AG04449 (cell line): ENCODE results near the gene FKBP5.

ENCODE experiments used
- CTCF ChIA-PET: fragments of 350-600 bp; formaldehyde crosslinking; extraction: SDS; loops from one replicate; lab custom pipeline; 2021; ENCODE audit warnings: antibody characterized with exemption; lab: Yijun Ruan, JAX
- POLR2A ChIA-PET: fragments of 400-600, 350-600 bp; formaldehyde crosslinking; extraction: SDS; loops from one replicate; lab custom pipeline; 2020; ENCODE audit warnings: antibody characterized with exemption, inconsistent platforms; lab: Yijun Ruan, JAX
- DNase-seq: peaks from one replicate; pipeline ENCODE4 v3.0.0-alpha.2; 2010; ENCODE audit warnings: low read depth, low spot score
- H3K4me3 ChIP-seq: 2 replicates; pipeline ENCODE4 v1.5.1; 2011; ENCODE audit warnings: low read depth, mild to moderate bottlenecking, control low read depth, low read length
- CTCF ChIP-seq: IDR thresholded peaks from one replicate; pipeline ENCODE4 v1.5.1; 2011; ENCODE audit warnings: mild to moderate bottlenecking, moderate library complexity, low read length, control low read depth, inconsistent platforms; ENCODE audit not compliant: insufficient read depth; ENCODE audit errors: missing control alignments

Gene FKBP5

DNA sequence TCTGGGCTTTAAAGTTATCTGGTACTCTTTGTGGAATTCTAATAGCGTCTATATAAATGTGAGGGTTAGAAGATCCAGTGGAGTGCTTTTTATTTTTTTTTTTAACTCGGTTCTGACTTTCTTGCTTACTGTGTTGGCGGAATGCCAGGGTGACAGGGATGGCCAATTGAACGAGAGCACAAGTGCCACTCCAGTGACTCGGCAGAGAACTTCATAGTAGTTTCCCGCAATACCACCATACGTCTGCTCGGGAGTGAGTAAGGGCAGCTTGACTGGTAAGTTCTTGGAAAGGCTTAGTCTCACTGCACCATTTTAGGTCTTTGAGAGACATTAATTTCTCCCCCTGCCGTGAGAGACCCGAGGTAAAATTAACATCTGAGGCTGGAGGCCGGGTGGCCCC lies 126.7 kb downstream of the FKBP5 start:
- POLR2A ChIA-PET, result no interaction called here
- no peak for TF ChIP-seq CTCF
- H3K4me3 ChIP-seq, result no peak overlapping the region
- CTCF ChIA-PET, result interaction anchor here (1.0 to 2.8 kb wide), 3 partner anchors 10 to 175 kb away, joined by 3 to 9 read pairs (median 7); partner anchors contain the start of gene ARMC12
- DNase-seq, result no peak

DNA sequence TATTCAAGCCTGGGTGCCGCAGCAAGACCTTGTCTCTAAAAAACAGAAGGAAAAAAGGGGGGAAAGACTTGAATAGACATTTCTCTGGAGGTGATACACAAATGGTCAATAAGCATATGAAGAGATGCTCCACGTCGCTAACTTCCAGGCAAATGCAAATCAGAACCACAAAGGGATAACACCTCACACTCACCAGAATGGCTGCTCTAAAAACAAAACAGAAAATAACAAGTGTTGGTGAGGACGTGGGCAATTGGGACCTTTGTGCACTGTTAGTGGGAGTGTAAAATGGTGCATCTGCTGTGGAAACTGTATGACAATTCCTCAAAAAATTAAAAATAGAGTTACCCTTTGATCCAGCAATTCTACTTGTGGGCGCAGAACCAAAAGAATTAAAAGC lies 127.6 kb downstream of the FKBP5 start:
- H3K4me3 ChIP-seq, result no peak overlapping the region
- no peak for DNase-seq
- ChIA-PET CTCF (interaction anchor here (0.7 to 2.8 kb wide), 3 partner anchors 24 to 176 kb away, joined by 3 to 9 read pairs (median 3); partner anchors contain the start of gene ARMC12), POLR2A (no interaction called here)
- TF ChIP-seq CTCF, result no peak

GRCh38 chr6:35558571-35558970 lies 130.1 kb downstream of the FKBP5 start:
- H3K4me3 ChIP-seq, result no peak overlapping the region
- no peak for DNase-seq
- no peak for TF ChIP-seq CTCF
- CTCF ChIA-PET, result interaction anchor here (0.6 to 1.2 kb wide), 2 partner anchors 36 to 179 kb away, joined by 3 to 4 read pairs; no protein-coding TSS in a partner anchor
- POLR2A ChIA-PET, result no interaction called here

DNA sequence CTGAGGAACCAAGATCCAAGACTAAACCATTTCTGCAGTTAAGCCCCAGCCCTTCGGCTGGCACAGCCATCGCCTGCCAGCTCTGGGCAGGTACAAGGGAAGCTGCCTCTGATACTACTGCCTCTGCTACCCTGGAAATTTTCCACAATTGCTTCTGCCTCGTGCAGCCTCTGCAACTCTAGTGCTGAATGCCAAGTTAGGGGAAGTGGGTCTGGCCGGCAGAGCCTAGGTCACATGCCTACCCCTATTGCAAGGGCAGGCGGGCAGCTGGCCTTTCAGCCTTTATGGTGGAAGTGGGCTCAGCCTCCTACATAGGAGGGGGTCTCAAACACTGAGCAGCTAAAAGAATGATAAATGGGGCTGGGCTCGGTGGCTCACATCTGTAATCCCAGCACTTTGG lies 131.5 kb downstream of the FKBP5 start:
- DNase-seq, result no peak
- TF ChIP-seq CTCF, result no peak
- ChIA-PET POLR2A (no interaction called here), CTCF (interaction anchor here (1.3 kb wide), 1 partner anchor 36 kb away, joined by 4 read pairs; no protein-coding TSS in a partner anchor)
- no peak overlapping the region for H3K4me3 ChIP-seq

DNA sequence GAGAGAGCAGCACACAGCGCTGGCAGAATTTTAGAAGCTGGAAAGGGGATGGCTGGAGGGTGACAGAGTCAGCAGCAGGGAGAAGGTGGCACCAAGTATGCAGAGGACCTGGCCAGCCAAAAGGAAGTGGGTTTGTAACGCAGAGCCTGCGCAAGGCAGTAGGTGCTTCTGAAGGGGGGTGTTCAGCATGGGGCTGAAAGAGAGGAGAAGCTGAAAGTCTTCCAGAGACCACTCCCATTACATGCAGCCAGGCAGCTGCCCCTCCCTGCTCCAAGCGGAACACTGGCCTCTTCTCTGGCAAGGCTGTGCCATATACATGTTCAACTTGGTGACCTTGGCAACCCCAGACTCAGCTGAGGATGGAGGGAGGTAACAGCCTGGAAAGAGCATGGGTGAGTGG lies 133.9 kb downstream of the FKBP5 start:
- ChIA-PET POLR2A (no interaction called here), CTCF (interaction anchor here (2.2 kb wide), 1 partner anchor 13 kb away, joined by 6 read pairs; no protein-coding TSS in a partner anchor)
- DNase-seq, result no peak
- no peak for TF ChIP-seq CTCF
- H3K4me3 ChIP-seq, result no peak overlapping the region

GRCh38 chr6:35553315-35553714 lies 135.4 kb downstream of the FKBP5 start:
- ChIA-PET POLR2A (no interaction called here), CTCF (interaction anchor here (1.3 to 2.2 kb wide), 6 partner anchors 10 to 542 kb away, joined by 3 to 8 read pairs (median 6); no protein-coding TSS in a partner anchor)
- DNase-seq, result no peak
- no peak for TF ChIP-seq CTCF
- H3K4me3 ChIP-seq, result no peak overlapping the region
